Measurements from ENCODE around the gene RADX.

GRCh38 chrX:106599411-106599810 lies 12.4 kb upstream of the RADX start:
- TF ChIP-seq ZBTB44 (tag by site-specific recombination; IDR thresholded peaks at IDR 0.05), result no peak
- TF ChIP-seq SP2 (tag by site-specific recombination; IDR thresholded peaks at IDR 0.05), result no peak
- TF ChIP-seq CTCF (tag by site-specific recombination; IDR thresholded peaks at IDR 0.05), result no peak
- TF ChIP-seq ZBTB17 (tag by site-specific recombination; IDR thresholded peaks at IDR 0.05), result no peak
- TF ChIP-seq OSR2 (tag by site-specific recombination; IDR thresholded peaks at IDR 0.05), result no peak
- no peak for TF ChIP-seq TSHZ1 (tag by site-specific recombination; IDR thresholded peaks at IDR 0.05; ENCODE audit: borderline replicate concordance)
- no peak for TF ChIP-seq ATF2 (tag by site-specific recombination; IDR thresholded peaks at IDR 0.05; ENCODE audit: low read depth)
- TF ChIP-seq ZNF24 (tag by site-specific recombination; IDR thresholded peaks at IDR 0.05), result no peak
